BE2C (cell line): ENCODE results near the gene FOXI3.

Experiments used
- DNase-seq: peaks from one replicate; pipeline ENCODE4 v3.0.0-alpha.2; 2020
- H3K27me3 ChIP-seq: fragments of 250-450 bp; sonication (Bioruptor Pico); 2 replicates; pipeline ENCODE4 v1.5.1; 2020; ENCODE audit warnings: mild to moderate bottlenecking
- H3K36me3 ChIP-seq: fragments of 250-450 bp; sonication (Bioruptor Pico); 2 replicates; pipeline ENCODE4 v1.5.1; 2020; ENCODE audit warnings: mild to moderate bottlenecking
- H3K4me1 ChIP-seq: fragments of 250-450 bp; sonication (Bioruptor Pico); 2 replicates; pipeline ENCODE4 v1.5.1; 2020
- H3K4me3 ChIP-seq: 2 replicates; pipeline ENCODE4 v1.5.1; 2011; ENCODE audit warnings: low read depth, low read length
- H3K9me3 ChIP-seq: fragments of 250-450 bp; sonication (Bioruptor Pico); 2 replicates; pipeline ENCODE4 v1.5.1; 2020
- CTCF ChIP-seq: IDR thresholded peaks from 2 replicates; pipeline ENCODE4 v1.5.1; 2012; ENCODE audit warnings: mild to moderate bottlenecking, low read depth, low read length

The FOXI3 gene

DNA sequence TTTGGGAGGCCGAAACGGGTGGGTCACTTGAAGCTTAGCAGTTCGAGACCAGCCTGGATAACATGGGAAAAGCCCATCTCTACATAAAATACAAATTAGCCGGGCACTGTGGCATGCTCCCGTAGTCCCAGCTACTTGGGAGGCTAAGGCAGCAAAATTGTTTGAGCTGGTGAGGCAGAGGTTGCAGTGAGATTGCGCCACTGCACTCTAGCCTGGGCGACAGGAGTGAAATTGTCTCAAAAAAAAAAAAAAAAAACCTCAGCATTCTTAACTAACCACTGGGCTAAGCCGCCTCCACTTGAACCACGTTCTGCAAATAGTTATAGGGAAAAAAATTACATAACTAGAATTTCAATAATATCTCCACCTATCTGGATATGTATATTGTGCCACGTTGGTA, 2.3 kb downstream of the FOXI3 start:
- TF ChIP-seq CTCF, result no peak
- H3K36me3 ChIP-seq, result no peaks in the 10 kb centered on the region
- no peak for DNase-seq
- H3K9me3 ChIP-seq, result no peaks in the 10 kb centered on the region
- no peak overlapping the region for H3K4me3 ChIP-seq
- H3K4me1 ChIP-seq, result no peaks in the 10 kb centered on the region
- H3K27me3 ChIP-seq, result peaks cover 42% of the 10 kb centered on the region

GRCh38 chr2:88448248-88448647, 4.2 kb downstream of the FOXI3 start:
- Histone ChIP-seq H3K4me1 (no peaks in the 10 kb centered on the region), H3K9me3 (no peaks in the 10 kb centered on the region), H3K4me3 (no peak overlapping the region), H3K27me3 (peaks cover 31% of the 10 kb centered on the region), H3K36me3 (no peaks in the 10 kb centered on the region)
- no peak for TF ChIP-seq CTCF
- DNase-seq, result no peak

- Histone ChIP-seq H3K4me3 (no peak overlapping the region), H3K36me3 (no peaks in the 10 kb centered on the region), H3K27me3 (peaks cover 4% of the 10 kb centered on the region), H3K9me3 (no peaks in the 10 kb centered on the region), H3K4me1 (no peaks in the 10 kb centered on the region)
- no peak for DNase-seq
- no peak for TF ChIP-seq CTCF
Measured at GRCh38 chr2:88443353-88443938, 9.0 kb downstream of the FOXI3 start.

- DNase-seq, result no peak
- no peak overlapping the region for H3K4me3 ChIP-seq
- H3K9me3 ChIP-seq, result no peaks in the 10 kb centered on the region
Measured at GRCh38 chr2:88442473-88442872, 10.0 kb downstream of the FOXI3 start.

DNA sequence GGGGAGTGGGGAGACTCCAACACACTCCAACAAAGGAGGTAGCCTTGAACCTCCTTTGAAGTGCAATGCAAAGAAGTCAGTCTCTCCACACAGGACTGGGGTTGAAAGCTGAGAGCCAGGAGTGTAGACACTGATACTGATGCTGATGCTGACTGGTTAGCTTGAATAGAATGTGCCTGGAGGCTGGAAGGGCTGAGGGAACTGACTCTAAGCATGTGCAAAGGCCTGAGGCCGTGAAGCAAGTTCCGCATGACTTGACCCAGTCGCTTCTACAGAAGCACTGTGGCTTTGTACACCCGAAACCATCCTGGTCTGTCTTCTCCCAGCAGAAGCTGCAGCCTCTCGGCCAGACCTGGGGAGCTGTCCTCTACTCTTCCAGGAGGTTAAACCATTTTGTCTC, 10.4 kb downstream of the FOXI3 start:
- DNase-seq, result no peak
- H3K4me1 ChIP-seq, result no peaks in the 10 kb centered on the region
- no peaks in the 10 kb centered on the region; the same call in 1 of the 2 replicates for H3K27me3 ChIP-seq
- no peaks in the 10 kb centered on the region for H3K36me3 ChIP-seq
- no peaks in the 10 kb centered on the region for H3K9me3 ChIP-seq
- TF ChIP-seq CTCF, result no peak
- no peak overlapping the region for H3K4me3 ChIP-seq

More at GRCh38 chr2:88442473-88442872, 10.0 kb downstream of the FOXI3 start:
- no peak for TF ChIP-seq CTCF
- no peaks in the 10 kb centered on the region for H3K4me1 ChIP-seq
- H3K36me3 ChIP-seq, result no peaks in the 10 kb centered on the region
- H3K27me3 ChIP-seq, result no peaks in the 10 kb centered on the region; the same call in 1 of the 2 replicates

DNA sequence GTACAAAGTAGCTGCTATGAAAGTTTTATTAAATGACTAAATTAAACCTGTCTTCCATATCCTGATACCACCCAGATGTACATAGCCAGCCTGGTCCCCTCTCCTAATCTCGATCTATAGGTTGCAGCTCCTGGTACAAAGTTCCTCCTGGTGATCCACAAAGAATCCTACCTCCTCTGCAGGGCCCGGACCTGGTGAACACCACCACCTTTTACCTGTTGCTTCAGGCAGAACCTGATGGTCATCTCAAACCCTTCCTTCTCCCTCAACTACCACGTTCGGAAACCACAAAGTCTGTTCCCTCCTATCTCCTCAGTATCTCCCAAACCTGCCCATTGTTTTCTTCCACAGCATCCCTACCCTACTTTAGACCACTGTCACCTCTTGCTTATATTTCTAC, 15.5 kb downstream of the FOXI3 start:
- Histone ChIP-seq H3K4me1 (no peaks in the 10 kb centered on the region), H3K9me3 (no peaks in the 10 kb centered on the region), H3K27me3 (no peaks in the 10 kb centered on the region), H3K4me3 (no peak overlapping the region), H3K36me3 (no peaks in the 10 kb centered on the region)
- no peak for DNase-seq
- TF ChIP-seq CTCF, result no peak
